ENCODE results near the gene TSG101.

The TSG101 gene

DNA sequence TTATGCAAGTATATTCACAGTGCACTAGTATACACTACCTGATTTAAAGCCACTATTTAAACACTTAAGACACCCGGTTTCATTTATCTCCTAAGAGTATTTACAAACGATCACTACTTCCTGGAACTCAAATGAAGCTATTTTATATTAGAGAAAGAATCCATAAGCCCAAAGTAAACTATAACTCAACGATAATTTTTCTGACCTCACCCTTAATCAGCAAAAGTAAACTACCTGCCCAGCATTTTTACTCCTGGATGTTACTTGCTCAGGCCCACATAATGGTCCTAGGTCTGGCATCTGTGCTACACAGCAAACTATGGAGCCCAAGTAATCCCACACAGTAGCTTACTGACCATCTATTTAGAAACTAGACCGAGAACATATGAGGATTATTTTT, 33.4 kb downstream of the TSG101 start:
- no peak for DNase-seq

DNA sequence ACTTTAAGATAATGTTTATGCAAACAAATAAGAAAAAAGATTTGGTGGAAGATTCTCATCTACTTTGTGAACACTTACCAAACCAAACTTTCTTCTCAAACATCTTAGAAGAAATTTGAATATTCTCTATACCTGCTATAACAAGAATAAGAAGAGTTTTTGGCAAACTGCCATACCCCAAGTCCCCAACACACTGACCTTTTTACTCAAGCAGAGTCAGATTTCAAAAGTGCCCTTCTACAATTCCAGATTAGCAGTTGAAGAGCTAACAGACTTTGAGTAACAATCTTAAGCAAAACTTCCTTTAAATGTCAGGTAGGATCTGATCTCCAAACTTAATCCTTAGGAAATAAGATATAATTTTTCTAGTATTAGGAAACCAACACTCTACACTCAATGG, 33.9 kb downstream of the TSG101 start:
- no peak for DNase-seq

DNA sequence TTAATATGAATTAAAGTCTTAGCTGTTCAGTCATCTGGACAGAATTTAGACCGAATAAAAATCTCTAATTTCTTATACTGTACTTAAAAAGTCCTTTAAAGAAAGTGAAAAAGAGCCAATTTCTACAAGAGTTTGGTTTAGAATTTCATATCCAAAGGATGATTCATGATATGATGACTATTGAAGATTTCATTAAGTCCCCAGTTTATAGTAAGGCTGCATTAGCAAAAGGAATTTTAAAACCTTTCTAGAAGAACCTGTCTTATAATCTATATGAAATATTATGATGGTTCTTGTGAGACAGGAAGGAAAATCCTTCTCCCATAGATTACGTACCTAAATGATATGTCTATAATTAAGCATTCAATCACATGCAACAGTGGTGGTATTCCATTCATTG, 34.8 kb downstream of the TSG101 start:
- DNase-seq = no peak

DNA sequence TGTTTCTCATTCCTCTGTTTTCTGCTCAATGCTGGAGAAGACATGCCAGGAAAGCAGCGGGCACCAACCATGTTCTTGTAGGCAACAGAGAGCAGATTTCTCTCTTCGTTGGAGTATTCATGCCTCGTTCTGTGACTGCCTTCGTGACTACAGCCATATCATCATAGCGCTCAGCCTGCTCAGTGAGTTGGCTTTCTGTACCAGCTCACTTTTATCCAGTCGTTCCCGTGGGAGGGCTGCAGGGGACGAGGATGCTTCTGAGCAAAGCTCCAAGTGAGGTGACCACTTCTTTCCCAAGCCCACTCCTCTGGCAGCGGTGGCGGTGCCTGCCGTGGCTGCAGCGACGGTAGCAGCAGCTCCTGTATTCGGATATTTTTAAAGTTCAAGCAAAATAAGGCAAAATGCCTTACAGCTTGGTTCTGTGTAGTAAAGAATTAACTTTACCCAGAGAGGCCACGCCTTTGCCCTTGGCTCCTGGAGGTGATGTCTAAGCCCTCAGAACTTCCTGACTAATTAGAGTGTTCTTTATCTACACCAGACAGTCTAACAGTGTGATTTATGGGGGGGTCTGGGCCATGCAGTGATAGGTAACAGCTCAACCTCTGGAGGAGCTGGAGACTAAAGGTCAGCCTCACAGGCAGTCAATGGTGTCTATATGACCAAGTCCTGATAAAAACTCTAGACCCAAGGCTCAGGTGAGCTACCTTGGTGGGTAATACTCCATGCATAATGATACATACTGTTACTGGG, 35.8 kb downstream of the TSG101 start:
- DNase-seq = peak in 5 of 56 donors; percentile 4 to 24 (median 6)

DNA sequence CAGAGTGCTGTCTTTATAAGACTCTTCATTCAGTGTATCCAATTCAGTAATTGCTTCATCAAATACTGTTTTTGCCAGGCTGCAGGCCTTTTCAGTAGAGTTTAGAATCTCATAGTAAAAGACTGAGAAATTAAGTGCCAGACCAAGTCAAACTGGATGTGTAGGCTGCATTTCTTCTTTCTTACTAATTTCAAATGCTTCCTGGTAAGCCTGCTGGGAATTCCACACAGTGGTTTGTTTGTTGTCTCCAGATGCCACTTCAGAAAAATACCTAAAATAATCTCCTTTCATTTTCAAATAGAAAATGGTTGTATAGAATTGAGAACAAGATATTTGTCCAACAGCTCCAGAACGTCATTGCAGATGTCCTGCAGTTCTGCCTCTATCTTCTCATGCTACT, 36.4 kb downstream of the TSG101 start:
- no peak for DNase-seq

DNA sequence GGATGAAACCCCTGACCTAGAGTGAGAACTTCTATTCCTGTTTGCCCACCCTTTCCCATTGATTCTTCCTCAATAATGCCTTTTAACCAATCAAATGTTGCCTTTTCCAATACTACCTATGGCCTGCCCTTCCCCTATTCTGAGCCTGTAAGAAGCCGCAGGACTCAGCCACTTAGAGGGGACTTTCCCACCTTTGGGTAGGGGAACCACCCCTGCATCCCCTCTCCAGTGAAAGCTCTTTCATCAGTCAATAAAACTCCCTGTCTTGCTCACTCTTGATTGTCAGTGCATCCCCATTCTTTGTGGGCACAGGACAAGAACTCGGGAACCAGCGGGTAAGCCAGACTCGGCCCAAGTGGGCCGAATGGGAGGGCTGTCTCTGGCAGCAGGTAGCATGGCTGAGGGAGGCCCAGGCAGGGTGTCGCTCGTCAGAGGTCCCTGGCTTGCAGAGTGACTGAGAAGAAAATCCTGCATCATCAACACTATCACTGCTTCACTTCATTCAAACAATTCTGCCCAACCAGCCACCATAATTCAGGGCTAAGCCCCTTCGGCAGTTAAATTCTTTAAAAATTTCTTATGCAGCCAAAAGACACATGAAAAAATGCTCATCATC, 40.7 kb downstream of the TSG101 start:
- no peak for DNase-seq

DNA sequence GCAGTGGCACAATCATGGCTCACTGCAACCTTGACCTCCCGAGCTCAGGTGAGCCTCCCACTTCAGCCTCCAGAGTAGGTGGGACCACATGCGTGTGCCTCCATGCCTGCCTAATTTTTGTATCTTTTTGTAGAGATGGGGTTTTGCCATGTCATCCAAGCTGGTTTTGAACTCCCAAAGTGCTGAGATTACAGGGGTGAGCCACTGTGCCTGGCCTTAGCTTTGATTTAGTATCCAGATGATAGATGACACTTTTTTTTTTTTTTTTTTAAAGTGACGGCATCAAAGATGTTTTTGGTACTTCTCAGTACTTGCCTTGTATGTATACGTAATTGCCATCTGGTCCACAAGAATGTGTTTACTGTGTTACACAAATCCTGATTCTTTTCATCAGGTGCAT, 47.7 kb downstream of the TSG101 start:
- no peak for DNase-seq

DNA sequence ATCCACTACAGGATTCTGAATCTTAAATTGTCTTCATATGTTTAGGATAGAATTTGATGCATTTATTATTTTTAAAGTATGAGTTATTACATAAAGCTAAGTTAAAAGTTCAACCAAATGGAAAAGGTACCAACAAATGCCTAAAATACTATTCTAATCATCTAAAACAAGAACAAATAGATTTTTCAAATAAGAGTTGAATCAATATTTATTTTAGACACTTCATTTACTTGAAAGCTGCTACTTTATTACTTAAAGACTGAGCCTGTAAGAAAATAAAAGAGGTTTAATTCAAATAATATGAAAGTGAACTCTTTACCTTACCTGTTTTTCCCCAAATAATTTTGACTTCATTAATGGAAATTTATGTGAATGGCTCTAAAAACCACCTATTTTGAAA, 54.2 kb downstream of the TSG101 start:
- DNase-seq = no peak

DNA sequence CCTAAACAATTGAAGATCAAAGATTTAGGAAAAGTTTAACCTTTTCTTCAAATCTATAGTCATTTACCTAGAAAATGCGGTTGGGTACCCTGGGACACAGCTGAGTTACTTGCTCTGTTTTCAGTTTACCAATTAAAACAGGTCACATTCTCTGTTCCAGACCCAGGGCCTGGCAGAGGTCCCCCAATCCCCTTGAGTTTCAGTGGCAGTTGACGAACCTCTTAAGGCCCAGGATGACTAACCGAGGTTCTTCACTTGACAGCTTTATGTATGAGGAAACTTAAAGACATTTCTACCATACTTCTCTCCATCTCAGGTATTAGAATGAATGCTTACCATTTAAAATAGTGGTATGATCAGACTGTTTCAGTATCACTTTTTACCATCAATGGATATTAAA, 54.7 kb downstream of the TSG101 start:
- DNase-seq = no peak

DNA sequence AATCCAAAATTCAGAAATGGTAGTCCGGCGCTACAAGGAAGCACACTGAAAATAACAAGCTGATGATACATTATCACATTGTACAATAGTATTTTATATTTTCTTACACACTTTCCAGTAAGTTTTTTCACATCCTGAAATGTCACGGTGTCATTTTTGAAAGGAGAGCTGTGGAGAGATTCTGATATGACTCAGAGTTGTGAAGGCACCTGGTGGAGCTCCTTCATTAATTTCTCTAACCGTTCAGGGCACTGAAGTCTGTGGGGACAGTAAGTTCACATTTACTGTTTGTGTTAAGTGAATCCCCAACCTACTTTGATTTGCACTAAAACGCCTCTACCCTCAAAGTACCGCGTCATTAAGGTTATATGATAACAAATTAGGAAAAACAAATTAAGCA, 57.8 kb downstream of the TSG101 start:
- DNase-seq = no peak

DNA sequence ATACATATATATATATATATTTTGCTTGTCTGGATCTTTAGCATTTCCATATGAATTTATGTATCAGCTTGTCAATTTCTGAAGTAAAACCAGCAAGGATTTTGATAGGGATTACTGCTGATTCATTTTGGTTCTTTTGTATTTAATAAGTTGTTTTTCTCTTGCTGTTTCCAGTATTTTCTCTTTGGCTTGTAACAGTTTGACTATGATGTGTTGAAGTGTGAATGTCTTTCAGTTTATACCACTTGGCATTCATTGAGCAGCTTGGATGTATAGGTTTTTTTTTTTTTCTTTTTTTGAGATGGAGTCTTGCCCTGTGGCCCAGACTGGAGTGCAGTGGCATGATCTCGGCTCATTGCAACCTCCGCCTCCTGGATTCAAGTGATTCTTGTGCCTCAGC, 58.7 kb downstream of the TSG101 start:
- DNase-seq = no peak

DNA sequence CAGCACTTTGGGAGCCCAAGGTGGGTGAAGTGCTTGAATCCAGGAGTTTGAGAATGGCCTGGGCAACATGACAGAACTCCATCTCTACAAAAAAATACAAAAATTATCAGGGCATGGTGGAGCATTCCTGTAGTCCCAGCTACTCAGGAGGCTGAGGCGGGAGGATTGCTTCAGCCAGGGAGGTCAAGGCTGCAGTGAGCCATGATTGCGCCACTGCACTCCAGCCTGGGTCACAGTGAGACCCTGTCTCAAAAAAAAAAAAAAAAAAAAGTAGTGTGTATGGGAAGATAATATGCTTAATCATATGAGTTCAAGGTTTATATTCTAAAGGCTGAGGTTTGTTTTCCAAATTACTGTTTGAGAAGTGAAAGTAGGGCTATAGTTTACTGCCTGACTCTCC, 60.3 kb downstream of the TSG101 start:
- no peak for DNase-seq

DNA sequence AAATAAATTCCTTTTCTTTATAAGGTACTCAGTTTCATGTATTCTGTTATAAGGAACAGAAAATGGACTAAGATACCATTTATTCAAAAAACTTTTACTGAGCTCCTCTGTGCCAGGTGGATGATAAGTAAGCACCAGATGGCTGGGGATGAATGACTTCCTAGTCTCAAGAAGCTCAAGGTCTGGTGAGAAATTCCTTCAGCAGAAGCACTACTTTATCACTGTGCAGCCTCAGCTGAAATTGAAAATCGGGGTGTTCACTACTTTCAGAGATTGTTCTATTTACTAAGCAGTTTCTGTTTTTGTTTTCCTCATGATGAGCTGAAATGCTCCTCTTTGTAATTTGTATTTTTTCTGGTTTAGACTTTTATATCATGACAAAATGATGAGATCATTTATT, 63.3 kb downstream of the TSG101 start:
- no peak for DNase-seq

DNA sequence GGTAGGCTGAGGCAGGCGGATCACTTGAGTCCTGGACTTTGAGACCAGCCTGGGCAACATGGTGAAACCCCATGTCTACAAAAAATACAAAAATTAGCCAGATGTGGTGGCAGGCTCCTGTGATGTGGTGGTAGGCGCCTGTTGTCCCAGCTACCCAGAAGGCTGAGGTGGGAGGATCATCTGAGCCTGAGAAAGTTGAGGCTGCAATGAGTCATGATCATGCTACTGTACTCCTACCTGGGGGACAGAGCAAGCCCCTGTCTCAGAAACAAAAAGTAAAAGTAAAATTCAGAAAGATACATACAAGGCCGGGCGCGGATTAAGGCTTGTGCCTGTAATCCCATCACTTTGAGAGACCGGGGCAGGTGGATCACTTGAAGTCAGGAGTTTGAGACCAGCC, 64.8 kb downstream of the TSG101 start:
- DNase-seq = no peak

DNA sequence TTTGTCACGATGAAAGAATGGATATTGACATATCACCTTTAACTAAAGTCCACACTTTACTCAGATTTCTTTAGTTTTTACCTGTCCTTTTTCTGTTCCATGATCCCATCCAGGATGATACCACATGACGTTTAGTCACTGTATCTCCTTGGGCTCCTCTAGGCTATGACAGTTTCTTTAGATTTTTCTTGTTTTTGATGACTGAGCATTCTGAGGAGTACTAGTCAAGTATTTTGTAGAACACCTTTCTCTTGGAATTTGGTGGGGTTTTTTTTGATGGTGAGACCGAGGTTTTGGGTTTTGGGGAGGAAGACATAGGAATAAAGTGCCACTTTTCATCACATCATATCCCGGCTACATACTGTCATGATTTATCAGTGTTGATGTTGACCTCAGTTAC, 67.1 kb downstream of the TSG101 start:
- DNase-seq = no peak

DNA sequence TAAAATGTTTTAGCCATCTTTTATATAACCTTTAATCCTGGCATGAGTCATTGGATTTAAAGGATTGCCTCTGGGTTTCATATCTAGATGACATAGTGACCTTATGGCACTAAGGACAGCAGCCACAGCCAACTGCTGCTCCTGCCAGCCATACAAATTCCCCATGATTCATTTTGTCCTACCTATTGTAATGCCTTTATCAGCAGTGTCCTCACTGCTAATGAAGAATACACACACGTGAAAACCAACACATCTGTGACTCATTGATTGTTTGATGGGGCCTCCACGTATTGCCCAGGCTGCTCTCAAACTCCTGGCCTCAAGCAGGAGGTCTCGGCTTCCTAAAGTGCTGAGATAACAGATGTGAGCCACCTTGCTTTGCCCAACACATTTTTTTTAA, 69.3 kb downstream of the TSG101 start:
- no peak for DNase-seq

DNA sequence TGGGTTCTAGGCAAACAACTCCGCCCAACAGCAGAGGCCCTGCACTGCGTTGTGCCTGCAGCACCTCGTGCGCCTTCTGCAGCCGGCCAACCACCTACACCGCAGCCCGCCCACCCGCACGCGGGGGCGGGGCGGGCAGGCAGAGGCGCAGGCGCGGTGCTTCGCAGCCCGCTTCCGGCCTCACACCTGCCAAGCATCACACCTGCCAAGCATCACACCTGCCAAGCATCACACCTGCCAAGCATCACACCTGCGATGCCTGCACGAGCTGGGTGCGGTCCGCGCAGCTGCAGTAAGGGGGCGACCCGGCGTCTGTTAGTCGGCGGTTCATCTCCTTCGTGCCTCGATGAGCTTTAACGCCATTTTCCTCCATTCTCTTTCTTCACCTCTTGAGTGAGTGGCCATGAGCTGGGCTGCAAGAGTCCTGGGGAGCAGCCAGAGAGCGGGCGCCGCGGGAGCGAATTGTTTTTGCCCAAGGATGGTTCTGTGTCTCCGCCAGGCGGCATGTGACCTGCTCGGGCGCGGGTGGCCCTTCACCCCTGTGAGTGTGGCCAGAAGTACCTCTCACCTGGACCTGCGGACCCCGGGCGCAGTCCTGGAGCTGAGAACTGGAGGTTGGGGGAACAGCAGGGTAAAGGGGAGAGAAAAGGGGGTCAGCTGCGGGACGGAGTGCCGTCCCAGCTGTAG, 70.9 kb downstream of the TSG101 start, which contains the start of gene LDHAL6A:
TSS of gene LDHAL6A (plus strand) at position 171 of the 687 bp plus-strand sequence. CDS start 825 bp downstream, outside the sequence.
- no peak for DNase-seq

DNA sequence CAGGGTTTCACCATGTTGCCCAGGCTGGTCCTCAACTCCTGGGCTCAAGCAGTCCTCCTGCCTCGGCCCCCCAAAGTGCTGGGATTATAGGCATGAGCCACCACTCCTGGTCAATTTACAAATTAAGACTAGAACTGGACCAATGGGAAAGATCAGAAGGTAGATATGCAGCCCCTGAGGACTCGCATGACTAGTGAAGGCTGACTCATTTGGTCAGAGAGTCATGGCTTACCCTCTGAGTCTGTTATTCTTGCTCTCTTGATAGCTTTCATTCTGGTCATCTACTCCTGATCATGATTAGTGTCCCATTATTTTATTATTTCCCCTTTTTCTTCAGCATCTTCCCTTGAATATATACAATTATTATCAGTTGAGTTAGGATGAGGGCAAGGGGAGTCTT, 73.8 kb downstream of the TSG101 start:
- no peak for DNase-seq

DNA sequence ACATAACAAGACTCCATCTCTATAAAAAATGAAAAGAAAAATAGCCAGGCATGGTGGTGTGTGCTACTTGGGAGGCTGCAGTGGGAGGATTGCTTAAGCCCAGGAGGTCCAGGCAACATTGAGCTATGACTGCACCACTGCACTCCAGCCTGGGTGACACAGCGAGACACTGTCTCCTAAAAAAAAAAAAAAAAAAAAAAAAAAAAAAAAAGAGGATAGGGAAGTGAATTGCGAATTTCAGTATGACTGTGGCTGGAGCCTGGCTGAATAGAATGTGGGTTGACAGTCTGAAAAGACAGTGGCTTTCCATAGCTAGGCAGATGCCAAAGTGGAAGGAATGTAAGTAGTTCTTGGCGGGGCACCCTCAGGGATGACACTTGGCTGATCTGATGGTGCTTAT, 77.5 kb downstream of the TSG101 start:
- DNase-seq = no peak

DNA sequence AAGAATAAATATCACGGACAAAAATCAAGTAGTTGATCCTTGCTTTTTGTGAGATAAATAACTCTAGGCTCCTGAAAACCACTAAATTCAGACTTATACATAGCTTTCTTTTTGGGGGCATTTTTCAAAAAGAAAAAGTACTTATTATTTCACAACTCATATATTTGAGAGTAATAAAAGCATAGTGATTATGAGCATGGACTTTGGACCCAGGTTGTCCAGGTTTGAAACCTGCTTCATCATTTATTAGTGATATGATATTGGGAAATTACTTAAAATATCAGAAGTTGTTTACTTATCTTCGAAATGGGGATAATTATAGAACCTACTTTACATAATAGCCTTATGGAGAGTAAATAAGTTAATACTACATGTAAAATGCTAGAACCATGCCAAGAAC, 88.1 kb downstream of the TSG101 start:
- DNase-seq = no peak

Data from nucleus accumbens (tissue), 56 donors.